Measurements from ENCODE around the gene ABCB11.

The ABCB11 gene

GRCh38 chr2:168970711-168971233 is 60.4 kb downstream of the ABCB11 start:
- no peak overlapping the region for H3K4me2 ChIP-seq (ENCODE audit: low read length)
- H3K9me3 ChIP-seq (ENCODE audit: control insufficient read depth, low read length), result no peaks in the 10 kb centered on the region
- no peak overlapping the region for H3K9ac ChIP-seq
- H3K4me1 ChIP-seq, result no peaks in the 10 kb centered on the region
- H3K27ac ChIP-seq, result no peak overlapping the region
- H3K4me3 ChIP-seq (ENCODE audit: low read depth, low read length), result no peak overlapping the region
- no peak for TF ChIP-seq CTCF (IDR thresholded peaks at IDR 0.05)
- no peaks in the 10 kb centered on the region for H3K27me3 ChIP-seq (ENCODE audit: control insufficient read depth, insufficient read depth, low read length)
- no peak overlapping the region for H2AFZ ChIP-seq
- H3K36me3 ChIP-seq (ENCODE audit: control insufficient read depth, insufficient read depth, low read length), result no peaks in the 10 kb centered on the region
- H3K79me2 ChIP-seq, result no peaks in the 10 kb centered on the region

DNA sequence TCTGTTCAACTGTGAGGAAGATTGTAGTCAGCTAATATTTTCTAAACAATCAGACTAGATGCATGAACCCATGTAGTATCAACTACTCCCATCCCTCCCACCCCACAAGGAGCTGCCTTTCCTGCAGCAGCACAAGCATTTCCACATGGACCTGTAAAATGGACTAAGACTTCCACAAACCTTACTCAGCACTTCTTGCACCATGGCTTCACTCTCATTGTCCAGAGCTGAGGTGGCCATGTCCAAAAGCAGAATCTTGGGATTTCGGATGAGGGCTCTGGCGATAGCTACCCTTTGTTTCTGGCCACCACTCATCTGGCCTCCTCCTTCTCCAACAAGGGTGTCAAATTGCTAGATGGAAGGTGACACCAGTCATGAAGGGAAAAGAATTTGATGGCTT is 61.3 kb downstream of the ABCB11 start:
- H3K27ac ChIP-seq, result no peak overlapping the region
- no peak for TF ChIP-seq CTCF (IDR thresholded peaks at IDR 0.05)
- H3K79me2 ChIP-seq, result no peaks in the 10 kb centered on the region
- no peaks in the 10 kb centered on the region for H3K36me3 ChIP-seq (ENCODE audit: control insufficient read depth, insufficient read depth, low read length)
- H2AFZ ChIP-seq, result no peak overlapping the region
- H3K4me3 ChIP-seq (ENCODE audit: low read depth, low read length), result no peak overlapping the region
- no peaks in the 10 kb centered on the region for H3K4me1 ChIP-seq
- H3K27me3 ChIP-seq (ENCODE audit: control insufficient read depth, insufficient read depth, low read length), result no peaks in the 10 kb centered on the region
- no peaks in the 10 kb centered on the region for H3K9me3 ChIP-seq (ENCODE audit: control insufficient read depth, low read length)
- H3K9ac ChIP-seq, result no peak overlapping the region
- H3K4me2 ChIP-seq (ENCODE audit: low read length), result no peak overlapping the region

- Histone ChIP-seq H3K79me2 (no peaks in the 10 kb centered on the region), H3K27me3 (ENCODE audit: control insufficient read depth, insufficient read depth, low read length) (no peaks in the 10 kb centered on the region), H3K9ac (no peak overlapping the region), H2AFZ (no peak overlapping the region), H3K4me3 (ENCODE audit: low read depth, low read length) (no peak overlapping the region), H3K27ac (no peak overlapping the region), H3K4me2 (ENCODE audit: low read length) (no peak overlapping the region), H3K4me1 (no peaks in the 10 kb centered on the region), H3K9me3 (ENCODE audit: control insufficient read depth, low read length) (no peaks in the 10 kb centered on the region), H3K36me3 (ENCODE audit: control insufficient read depth, insufficient read depth, low read length) (no peaks in the 10 kb centered on the region)
- no peak for TF ChIP-seq CTCF (IDR thresholded peaks at IDR 0.05)
Measured at GRCh38 chr2:168968342-168968741, 62.8 kb downstream of the ABCB11 start.

GRCh38 chr2:168964251-168964807 is 66.8 kb downstream of the ABCB11 start:
- no peak overlapping the region for H3K27ac ChIP-seq
- TF ChIP-seq CTCF (IDR thresholded peaks at IDR 0.05), result no peak
- no peak overlapping the region for H2AFZ ChIP-seq

DNA sequence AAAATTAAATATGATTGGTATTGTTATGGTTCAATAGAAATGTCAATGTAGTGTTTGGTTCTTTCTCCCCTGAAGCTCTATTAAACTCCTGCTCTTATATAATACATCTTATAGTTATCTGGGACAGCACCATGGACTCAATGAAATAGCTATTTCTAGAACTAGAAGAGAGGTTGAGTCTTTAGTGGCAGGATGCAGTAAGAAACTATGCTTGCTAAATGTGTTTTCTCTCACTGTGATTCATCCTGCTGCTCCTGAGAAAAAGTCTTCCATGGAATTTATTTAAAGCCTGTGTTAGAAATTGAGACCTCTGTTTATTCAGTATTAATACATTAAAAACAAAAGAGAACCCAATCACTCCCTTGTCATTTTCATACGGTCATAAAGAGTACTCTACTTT is 68.5 kb downstream of the ABCB11 start:
- H3K4me1 ChIP-seq, result no peaks in the 10 kb centered on the region
- TF ChIP-seq CTCF (IDR thresholded peaks at IDR 0.05), result no peak
- no peaks in the 10 kb centered on the region for H3K9me3 ChIP-seq (ENCODE audit: control insufficient read depth, low read length)
- H3K79me2 ChIP-seq, result no peaks in the 10 kb centered on the region
- H3K27me3 ChIP-seq (ENCODE audit: control insufficient read depth, insufficient read depth, low read length), result no peaks in the 10 kb centered on the region
- H2AFZ ChIP-seq, result no peak overlapping the region
- no peak overlapping the region for H3K27ac ChIP-seq
- no peak overlapping the region for H3K9ac ChIP-seq
- no peak overlapping the region for H3K4me2 ChIP-seq (ENCODE audit: low read length)
- H3K4me3 ChIP-seq (ENCODE audit: low read depth, low read length), result no peak overlapping the region
- no peaks in the 10 kb centered on the region for H3K36me3 ChIP-seq (ENCODE audit: control insufficient read depth, insufficient read depth, low read length)

More at GRCh38 chr2:168964251-168964807, 66.8 kb downstream of the ABCB11 start:
- no peaks in the 10 kb centered on the region for H3K27me3 ChIP-seq (ENCODE audit: control insufficient read depth, insufficient read depth, low read length)
- H3K4me3 ChIP-seq (ENCODE audit: low read depth, low read length), result no peak overlapping the region
- H3K4me2 ChIP-seq (ENCODE audit: low read length), result no peak overlapping the region
- no peaks in the 10 kb centered on the region for H3K36me3 ChIP-seq (ENCODE audit: control insufficient read depth, insufficient read depth, low read length)
- no peaks in the 10 kb centered on the region for H3K79me2 ChIP-seq
- no peaks in the 10 kb centered on the region for H3K9me3 ChIP-seq (ENCODE audit: control insufficient read depth, low read length)
- H3K9ac ChIP-seq, result no peak overlapping the region
- H3K4me1 ChIP-seq, result no peaks in the 10 kb centered on the region

Measured in parathyroid adenoma (tissue), 2 donors.